GM19023 (cell line): ENCODE results near the gene MAP2K2.
"Not testable (repeated sequence)": the region's sequence is repeated elsewhere in the genome, so short reads cannot be mapped to it uniquely, and the experiment has no call there.

Experiments used
- ATAC-seq: cut with Tn5 transposase; IDR thresholded peaks from one replicate; pipeline ENCODE4 v1.9.1; 2021; ENCODE audit warnings: mild to moderate bottlenecking, moderate library complexity; ENCODE audit not compliant: unreplicated experiment

MAP2K2 gene

GRCh38 chr19:4130744-4131438, 7.0 kb upstream of the MAP2K2 start:
- ATAC-seq, result no peak

- not testable (repeated sequence) for ATAC-seq
Measured at GRCh38 chr19:4129050-4129449, 5.1 kb upstream of the MAP2K2 start.

- not testable (repeated sequence) for ATAC-seq
Measured at GRCh38 chr19:4127322-4127721, 3.4 kb upstream of the MAP2K2 start.

GRCh38 chr19:4124638-4125037, 716 bp upstream of the MAP2K2 start:
- ATAC-seq, result no peak

- ATAC-seq, result no peak
Measured at GRCh38 chr19:4122480-4122879, 1.4 kb downstream of the MAP2K2 start.

GRCh38 chr19:4121815-4122214, 2.1 kb downstream of the MAP2K2 start:
- no peak for ATAC-seq

- ATAC-seq, result no peak
Measured at GRCh38 chr19:4121273-4121612, 2.7 kb downstream of the MAP2K2 start.

GRCh38 chr19:4120559-4121272, 3.2 kb downstream of the MAP2K2 start:
- no peak for ATAC-seq

- ATAC-seq, result no peak
Measured at GRCh38 chr19:4119763-4120162, 4.2 kb downstream of the MAP2K2 start.

- no peak for ATAC-seq
Measured at GRCh38 chr19:4115818-4116385, 8.0 kb downstream of the MAP2K2 start.

GRCh38 chr19:4115050-4115817, 8.7 kb downstream of the MAP2K2 start:
- peak; percentile 71 for ATAC-seq

GRCh38 chr19:4114181-4114580, 9.7 kb downstream of the MAP2K2 start:
- no peak for ATAC-seq

- ATAC-seq, result no peak
Measured at GRCh38 chr19:4113398-4114088, 10.4 kb downstream of the MAP2K2 start.

- no peak for ATAC-seq
Measured at GRCh38 chr19:4112367-4112766, 11.6 kb downstream of the MAP2K2 start.

- no peak for ATAC-seq
Measured at GRCh38 chr19:4109626-4109945, 14.3 kb downstream of the MAP2K2 start.

GRCh38 chr19:4108767-4109625, 14.9 kb downstream of the MAP2K2 start:
- ATAC-seq, result no peak

GRCh38 chr19:4103080-4103433, 20.9 kb downstream of the MAP2K2 start:
- no peak for ATAC-seq

- ATAC-seq, result no peak
Measured at GRCh38 chr19:4102339-4103079, 21.4 kb downstream of the MAP2K2 start.

- no peak for ATAC-seq
Measured at GRCh38 chr19:4101496-4101770, 22.5 kb downstream of the MAP2K2 start.
